Measurements from ENCODE around the gene SNAI1.

SNAI1 gene

GRCh38 chr20:50014570-50015562, 32.1 kb downstream of the SNAI1 start:
- DNase-seq = no peak

DNA sequence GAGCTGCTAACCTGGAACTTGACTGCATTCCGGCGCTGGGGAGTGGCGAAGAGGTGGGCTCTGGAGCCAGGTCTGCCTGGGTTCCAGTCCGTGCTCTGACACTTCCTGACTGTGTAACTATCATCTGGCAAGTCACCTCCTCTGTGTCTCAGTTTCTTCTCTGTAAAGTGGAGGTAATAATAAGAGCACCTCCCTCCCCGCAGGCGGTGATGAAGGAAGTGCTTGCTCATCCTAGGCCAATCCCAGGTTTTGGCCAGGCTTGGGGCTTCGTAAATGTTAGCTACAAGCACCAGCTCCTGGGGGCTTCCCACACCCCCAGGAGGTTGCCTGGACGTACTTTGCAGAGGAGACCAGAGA, 32.8 kb downstream of the SNAI1 start:
- no peak for DNase-seq

GRCh38 chr20:50015993-50016770, 33.4 kb downstream of the SNAI1 start:
- no peak for DNase-seq

GRCh38 chr20:50017160-50017559, 34.4 kb downstream of the SNAI1 start:
- DNase-seq = no peak

DNA sequence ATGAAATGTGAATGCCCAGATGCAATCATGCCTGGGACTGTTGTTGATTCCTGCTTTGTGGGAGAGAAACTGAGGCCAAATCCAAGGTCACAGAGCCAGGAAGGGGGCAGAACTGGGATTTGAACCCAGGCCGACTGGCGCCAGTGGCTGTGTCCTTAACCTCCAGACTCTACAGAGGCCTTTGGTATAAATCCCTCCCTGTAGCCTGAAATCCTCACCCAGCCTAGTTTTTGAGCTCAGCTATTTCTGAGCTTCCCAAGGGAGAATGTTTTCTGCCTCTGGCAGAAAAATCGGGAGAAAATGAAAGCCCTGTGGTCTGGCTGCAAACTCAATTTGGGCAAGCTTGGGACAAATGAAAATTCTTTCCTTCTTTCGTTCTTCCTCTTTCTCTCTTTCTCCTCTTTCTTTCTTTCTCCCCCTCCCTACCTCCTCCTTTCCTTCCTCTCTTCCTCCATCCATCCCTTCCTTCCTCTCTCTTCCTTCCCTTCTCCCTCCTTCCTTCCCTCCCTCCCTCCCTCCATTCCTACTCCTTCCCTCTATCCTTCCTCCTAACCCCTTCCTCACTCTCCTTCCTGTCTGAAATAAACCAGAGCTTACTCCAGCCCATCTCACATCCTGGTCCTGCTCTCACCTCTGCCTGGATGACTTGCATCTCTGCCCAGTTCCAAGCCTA, 34.9 kb downstream of the SNAI1 start:
- no peak for DNase-seq

- no peak for DNase-seq
These were observed 36.9 kb downstream of the SNAI1 start for GRCh38 chr20:50019466-50020256.

DNA sequence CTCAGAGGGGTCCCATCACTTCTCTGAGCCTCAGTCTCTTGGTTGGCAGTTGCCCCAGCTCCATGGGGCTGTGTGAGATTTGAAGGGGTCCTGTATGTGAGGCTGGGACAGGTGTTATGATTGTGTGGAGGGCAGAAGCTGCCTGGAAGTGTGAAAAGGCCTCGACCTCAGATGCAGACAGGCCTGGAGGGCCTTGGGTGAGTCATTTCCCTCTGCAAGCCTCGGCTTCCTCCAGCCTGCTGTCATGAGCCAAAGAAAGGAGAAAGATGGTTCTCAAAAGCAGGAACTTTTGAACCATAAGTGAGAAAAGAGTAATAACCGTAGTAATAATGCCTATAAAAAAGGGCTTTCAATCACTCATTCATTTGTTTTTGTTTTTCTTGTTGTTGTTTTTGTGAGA, 37.5 kb downstream of the SNAI1 start:
- DNase-seq = no peak

DNA sequence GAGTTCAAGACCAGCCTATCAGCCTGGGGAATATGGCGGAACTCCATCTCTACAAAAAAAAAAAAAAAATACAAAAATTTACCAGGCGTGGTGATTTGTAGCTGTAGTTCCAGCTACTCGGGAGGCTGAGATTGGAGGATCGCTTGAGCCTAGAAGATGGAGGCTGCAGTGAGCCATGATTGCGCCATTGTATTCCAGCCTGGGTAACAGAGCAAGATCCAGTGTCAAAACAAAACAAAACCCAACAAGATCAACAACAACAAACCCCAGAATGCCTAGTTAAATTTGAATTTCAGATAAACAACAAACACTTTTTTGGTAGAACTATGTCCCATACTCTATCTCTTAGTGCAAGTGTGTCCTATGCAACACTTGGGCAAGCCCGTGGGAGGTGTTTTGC, 39.9 kb downstream of the SNAI1 start:
- no peak for DNase-seq

DNA sequence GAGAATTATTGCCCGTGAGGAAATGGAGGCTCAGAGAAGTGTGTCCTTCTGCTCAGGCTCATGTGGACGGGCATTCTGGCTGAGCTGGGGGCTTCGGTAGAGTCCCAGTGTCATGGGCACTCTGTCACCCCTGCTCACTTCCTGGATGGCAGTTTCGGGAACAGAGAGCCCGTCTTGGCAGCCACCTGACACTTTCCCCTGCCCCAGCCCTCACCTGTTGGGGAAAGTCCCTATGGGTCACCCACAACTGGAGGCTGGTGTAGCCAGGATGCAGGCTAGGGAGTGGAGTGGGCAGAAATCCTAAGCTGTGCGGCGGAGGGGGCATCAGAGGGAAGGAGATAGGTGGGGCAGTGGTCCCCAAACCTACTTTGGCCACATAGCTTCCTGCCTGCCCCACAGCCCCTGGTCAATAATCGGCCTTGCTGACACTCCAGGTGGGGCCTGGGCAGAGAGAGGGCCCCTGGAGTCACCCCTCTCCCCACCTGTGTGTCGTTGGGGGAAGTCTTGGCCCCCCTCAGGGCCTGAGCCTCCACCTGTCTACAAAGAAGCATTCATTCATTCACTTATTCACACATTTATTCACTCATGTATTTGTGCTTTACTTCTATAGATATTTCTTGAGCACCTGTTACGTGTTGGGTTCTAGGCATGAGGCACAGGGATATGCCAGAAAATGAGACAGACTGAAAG, 40.5 kb downstream of the SNAI1 start:
- DNase-seq = no peak

DNA sequence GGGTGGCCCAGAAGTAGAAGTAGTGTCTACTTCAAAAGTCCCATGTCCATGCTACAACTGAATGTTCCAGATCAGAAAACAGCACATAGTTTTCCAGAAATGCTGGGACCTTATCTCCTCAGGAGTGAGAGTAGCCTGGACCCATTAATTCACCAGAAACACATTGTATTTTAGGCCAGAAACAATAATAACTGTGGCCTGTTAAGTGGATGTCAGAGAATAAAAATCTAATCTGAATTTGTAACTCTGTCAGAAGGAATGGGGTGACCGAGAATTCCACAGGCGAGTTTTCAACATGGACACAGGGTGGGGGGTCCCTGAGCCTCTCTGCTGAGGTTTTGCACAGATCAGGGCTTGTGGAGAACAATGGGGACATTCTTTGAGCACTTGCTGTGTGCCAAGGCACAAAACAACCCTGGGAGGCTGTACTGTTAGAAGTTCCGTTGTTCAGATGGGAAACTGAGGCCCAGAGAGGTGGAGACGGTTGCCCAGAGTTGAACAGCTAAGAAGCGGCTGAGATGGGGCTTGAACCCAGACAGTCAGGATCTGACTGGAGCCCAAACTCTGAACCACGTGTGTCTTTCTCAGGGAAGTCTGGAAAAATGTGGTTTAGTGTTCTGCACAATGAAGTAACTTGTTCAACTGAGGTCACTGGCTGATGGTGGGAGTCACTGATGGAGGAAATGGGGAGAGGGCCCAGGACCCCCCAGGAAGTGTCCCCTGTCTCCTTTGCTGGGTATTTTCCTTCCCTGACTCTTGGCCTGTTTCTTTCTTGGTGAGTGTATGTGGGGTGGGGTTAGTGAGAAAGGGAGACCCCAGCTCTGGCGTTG, 44.2 kb downstream of the SNAI1 start:
- no peak for DNase-seq

GRCh38 chr20:50027611-50028105, 44.9 kb downstream of the SNAI1 start:
- no peak for DNase-seq

DNA sequence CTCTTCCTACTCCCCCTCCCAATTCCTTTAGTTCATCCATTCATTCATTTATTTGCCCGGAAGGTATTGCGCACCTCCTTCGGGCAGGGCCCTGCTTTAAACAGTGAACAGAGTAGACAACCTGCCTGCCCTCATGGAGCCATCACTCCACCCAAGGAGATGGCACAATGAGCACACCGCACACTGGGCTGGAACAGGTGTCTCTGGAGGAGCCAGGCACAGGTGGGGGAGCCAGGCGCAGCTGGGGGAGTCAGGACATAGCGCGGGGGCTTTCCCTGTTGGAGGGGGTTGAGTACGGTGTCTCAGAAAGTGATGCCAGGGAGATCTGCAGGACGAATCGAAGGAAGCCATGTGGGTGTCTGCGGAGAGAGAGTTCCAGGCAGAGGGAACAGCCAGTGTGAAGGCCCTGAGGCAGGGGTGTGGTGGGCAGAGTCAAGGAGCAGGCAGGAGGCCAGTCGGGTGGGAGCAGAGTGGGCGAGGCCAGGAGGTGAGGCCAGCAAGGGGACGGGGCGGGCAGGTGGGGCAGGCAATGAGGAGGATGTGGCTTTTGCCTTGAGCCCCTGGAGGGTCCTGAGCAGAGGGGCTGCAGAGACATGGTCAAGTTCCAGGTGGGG, 46.4 kb downstream of the SNAI1 start:
- no peak for DNase-seq

GRCh38 chr20:50029697-50030461, 47.1 kb downstream of the SNAI1 start:
- no peak for DNase-seq

- DNase-seq = no peak
These were observed 50.3 kb downstream of the SNAI1 start for GRCh38 chr20:50032955-50033666.

GRCh38 chr20:50034567-50035180, 51.9 kb downstream of the SNAI1 start:
- no peak for DNase-seq

- no peak for DNase-seq
These were observed 53.9 kb downstream of the SNAI1 start for GRCh38 chr20:50036703-50037102.

GRCh38 chr20:50037123-50037522, 54.3 kb downstream of the SNAI1 start:
- no peak for DNase-seq

DNA sequence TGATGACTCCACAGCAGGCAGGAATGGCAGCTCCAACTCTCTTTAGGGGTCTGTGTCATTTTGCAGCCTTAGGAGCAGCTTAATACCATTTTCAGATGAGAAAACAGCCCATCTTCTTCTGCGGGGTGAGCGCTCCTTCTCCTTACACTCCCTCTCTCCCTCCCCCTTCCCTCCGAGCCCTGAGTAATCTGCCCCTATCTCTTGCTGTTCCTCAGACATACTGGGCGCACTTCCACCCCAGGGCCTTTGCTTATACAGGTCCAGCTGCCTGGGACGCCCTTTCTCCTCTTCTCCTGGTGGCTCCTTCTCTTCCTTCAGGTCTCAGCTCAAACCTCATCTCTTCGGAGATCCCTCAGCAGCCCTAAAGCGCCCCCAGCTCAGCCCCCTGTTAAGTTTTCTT, 54.8 kb downstream of the SNAI1 start:
- no peak for DNase-seq

Data from activated CD4-positive, CD25-positive, alpha-beta regulatory T cell treated with anti-CD3 and anti-CD28 coated beads, Interleukin-2, amount 50 U/mL, for 72 hours (primary cell).